GM19025 (cell line): ENCODE measurements around the gene GSTP1.
"Not testable (repeated sequence)": the region's sequence is repeated elsewhere in the genome, so short reads cannot be mapped to it uniquely, and the experiment has no call there.

Source experiments
- ATAC-seq: cut with Tn5 transposase; IDR thresholded peaks from one replicate; pipeline ENCODE4 v1.9.1; 2021; ENCODE audit warnings: mild to moderate bottlenecking, low read depth, moderate library complexity; ENCODE audit not compliant: unreplicated experiment

GSTP1 gene

DNA sequence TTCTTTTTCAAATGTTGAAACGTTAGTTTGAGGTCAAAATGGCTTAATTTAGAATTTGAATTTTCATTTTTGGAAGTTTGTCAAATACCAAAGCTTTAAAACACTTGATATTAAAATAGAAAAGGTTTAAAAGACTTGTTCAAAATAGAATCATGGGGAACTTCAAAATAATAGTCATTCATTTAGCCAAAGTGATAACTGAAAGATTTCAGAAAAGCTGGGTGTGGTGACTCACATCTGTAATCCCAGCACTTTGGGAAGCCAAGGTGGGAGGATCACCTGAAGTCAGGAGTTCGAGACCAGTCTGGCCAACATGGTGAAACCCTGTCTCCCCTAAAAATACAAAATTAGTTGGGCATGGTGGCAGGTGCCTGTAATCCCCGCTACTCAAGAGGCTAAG lies 10.9 kb downstream of the GSTP1 start:
- no peak for ATAC-seq

DNA sequence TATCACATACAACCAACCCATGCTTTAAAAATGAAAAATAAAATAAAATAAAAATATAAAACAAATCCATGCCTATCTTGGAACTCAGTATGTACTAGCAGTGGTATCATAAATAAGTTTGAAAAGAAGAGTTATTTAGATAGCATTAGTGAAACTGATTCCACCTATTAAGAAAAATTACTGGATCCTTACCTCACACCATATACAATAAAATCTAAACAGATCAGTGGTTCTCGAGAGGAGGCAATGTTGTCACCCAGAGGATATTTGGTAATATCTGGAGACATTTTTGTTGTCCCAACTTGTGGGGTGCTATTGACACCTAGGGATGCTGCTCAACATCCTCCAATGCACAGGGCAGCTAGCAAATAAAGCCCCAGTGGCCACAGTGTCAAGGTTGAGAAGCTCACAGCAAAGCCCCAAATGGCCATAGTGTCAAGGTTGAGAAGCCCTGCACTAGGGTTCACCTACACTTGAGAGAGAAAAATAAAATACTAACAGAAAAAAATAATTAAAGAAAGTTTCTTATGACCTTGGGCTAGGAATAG lies 13.2 kb downstream of the GSTP1 start:
- ATAC-seq = no peak

DNA sequence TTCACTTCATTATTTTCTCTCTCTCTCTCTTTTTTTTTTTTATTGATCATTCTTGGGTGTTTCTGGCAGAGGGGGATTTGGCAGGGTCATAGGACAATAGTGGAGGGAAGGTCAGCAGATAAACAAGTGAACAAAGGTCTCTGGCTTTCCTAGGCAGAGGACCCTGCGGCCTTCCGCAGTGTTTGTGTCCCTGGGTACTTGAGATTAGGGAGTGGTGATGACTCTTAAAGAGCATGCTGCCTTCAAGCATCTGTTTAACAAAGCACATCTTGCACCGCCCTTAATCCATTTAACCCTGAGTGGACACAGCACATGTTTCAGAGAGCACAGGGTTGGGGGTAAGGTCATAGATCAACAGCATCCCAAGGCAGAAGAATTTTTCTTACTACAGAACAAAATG lies 13.8 kb downstream of the GSTP1 start:
- ATAC-seq = not testable (repeated sequence)

DNA sequence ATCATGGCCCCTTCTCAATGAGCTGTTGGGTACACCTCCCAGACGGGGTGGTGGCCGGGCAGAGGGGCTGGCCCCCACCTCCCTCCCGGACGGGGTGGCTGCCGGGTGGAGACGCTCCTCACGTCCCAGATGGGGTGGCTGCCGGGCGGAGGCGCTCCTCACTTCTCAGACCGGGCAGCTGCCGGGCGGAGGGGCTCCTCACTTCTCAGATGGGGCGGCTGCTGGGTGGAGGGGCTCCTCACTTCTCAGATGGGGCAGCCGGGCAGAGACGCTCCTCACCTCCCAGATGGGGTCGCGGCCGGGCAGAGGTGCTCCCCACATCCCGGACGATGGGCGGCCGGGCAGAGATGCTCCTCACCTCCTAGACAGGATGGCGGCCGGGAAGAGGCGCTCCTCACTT lies 14.4 kb downstream of the GSTP1 start:
- not testable (repeated sequence) for ATAC-seq

DNA sequence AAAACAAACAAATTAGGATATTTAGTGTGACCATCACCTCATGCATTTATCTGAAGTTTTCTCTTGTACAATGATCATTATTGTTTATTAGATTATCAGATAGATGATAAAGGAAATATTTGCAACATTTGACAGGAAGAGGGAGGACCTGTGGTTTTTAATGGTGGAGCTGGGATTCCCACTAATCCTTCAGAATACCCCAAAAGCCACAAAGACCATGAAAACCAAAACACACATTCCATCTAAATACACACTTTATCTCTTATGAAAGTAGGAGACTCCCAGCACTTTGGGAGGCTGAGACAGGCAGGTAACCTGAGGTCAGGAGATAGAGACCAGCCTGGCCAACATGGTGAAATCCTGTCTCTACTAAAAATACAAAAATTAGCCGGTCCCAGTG lies 15.5 kb downstream of the GSTP1 start:
- no peak for ATAC-seq

DNA sequence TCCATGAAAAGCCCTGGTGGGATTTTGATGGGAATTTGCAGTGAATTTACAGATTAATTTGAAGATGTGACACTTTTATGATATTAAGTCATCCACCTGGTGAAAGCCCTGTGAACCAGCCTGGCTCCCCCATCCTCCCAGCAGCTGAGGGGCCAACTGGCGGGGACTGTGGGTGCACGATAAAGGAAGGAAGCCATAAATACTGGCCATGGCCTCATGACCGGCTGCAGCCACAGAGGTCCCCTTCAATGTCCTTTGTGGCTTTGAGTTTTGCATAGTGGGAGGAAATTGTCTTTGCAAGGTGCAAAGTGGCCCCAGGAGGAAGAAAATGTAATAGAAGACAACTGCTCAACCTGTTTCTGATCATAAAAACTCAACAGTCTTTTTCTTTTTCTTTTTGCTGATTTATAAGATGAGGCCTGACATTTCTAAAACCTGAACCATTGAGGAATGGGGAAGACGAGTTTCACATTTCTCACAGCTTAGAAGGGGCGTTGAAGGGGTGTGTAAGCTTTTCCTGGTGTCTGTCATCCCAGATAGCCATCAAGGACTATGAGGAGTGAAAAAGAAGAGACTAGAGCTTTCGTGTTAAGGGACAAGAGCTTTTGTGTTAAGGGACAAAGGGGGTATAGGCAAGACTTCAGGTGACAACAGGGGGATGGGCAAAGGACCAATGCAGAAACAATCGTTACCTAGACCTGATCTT lies 16.9 kb downstream of the GSTP1 start:
- peak; percentile 63 for ATAC-seq

DNA sequence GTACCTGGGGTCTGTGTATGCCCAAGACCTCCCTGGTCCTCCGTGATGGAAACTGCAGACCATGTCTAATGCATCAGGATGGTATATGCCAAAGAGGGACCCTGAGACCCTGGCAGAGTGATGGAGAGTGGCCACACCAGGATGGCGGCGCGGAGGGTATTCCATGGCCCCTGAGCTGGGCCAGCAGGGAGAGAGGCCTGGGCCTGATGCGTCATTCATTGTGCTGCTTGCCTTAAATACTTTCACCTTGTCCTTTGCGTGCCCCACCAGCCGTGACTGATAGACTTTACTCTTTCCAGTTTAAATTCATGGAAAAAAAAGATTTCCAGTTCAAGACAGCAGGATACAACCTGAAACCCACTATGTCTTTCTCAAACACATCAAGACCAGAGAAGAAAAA lies 17.5 kb downstream of the GSTP1 start:
- ATAC-seq = no peak

DNA sequence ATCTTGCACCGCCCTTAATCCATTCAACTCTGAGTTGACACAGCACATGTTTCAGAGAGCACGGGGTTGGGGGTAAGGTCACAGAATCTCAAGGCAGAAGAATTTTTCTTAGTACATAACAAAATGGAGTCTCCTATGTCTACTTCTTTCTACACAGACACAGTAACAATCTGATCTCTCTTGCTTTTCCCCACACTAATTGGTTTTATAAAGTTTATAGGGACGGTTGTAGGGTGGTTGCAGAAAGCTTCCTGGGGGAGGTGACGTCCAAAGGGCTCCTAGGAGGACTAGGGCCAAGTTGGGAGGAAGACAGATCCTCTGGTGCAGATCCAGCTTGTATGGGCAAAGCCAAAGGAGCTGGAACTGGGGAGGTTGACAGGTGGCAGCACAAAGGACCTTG lies 20.5 kb downstream of the GSTP1 start:
- ATAC-seq = not testable (repeated sequence)

DNA sequence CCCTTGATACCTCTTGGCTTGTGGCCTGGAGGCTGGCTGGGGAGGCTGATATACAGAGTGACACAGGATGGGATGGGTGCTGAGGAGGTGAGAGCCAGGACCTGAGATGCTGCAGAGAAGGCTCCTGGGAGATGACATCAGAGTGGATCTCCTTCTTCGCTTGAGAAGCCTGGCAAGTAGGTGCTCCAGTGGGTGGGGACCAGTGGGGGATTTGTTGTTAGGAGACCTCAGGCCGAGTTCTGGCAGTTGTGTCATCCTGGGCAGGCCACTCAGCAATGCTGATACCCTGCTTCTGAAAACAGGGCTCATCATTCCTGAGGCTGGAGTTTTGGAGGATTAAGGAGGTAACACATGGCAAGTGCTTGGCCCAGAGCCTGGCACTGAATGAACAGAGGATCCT lies 21.2 kb downstream of the GSTP1 start:
- ATAC-seq = no peak

DNA sequence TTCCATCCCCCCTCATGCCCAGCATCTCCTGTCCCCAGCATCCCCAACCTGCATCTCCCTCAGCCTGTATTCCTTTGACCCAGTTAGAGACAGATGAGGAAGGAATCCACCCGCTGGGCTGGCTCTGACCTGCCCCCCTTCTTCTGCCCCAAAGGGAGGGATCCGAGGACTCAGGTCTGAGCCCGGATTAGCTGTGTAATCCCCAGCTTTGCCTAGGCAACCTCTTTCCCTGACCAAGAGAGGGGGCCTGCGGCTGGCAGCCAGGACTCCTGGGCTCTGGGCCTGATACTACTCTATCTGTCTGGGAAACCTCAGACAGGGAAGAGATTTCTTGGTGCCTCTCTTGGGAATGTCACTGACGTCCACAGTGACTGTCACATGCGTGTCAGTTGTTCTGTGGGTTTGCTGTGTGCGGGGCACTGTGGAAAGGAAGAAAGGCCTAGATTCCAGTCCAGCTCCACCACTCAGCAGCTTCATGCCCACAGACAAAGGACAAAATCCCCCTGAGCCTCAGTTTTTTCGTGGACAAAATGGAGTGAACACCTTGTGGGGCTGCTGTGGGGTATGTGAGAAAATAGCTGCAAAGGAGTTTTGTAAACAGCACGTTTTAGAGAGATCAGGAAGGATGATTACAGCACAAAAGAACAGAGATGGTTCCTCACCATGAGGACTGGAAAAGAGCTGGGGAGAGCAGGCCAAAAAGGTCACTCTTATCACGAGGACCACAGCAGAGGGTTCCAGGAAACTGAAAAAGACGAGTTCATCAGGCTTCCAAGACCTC lies 21.8 kb downstream of the GSTP1 start:
- ATAC-seq = no peak

DNA sequence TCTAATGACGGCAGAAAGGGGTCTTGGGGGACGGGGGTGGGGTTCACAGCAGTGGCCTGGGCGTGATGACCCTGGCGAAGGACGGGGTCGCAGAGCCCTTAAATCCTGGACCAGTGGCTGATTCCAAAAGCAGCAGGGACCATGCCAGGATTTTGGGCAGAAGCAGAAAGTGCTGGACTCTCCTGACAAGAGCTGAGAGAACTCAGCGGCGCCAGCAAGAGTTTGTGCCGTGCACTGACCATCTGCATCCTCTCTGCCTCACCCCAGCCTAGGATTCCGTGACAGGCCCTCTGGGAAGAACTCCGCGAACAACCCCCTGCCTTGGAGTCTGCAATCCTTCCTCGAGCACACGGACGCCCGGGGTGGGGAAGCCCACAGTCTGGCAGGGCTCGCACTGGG lies 22.5 kb downstream of the GSTP1 start:
- ATAC-seq = no peak

DNA sequence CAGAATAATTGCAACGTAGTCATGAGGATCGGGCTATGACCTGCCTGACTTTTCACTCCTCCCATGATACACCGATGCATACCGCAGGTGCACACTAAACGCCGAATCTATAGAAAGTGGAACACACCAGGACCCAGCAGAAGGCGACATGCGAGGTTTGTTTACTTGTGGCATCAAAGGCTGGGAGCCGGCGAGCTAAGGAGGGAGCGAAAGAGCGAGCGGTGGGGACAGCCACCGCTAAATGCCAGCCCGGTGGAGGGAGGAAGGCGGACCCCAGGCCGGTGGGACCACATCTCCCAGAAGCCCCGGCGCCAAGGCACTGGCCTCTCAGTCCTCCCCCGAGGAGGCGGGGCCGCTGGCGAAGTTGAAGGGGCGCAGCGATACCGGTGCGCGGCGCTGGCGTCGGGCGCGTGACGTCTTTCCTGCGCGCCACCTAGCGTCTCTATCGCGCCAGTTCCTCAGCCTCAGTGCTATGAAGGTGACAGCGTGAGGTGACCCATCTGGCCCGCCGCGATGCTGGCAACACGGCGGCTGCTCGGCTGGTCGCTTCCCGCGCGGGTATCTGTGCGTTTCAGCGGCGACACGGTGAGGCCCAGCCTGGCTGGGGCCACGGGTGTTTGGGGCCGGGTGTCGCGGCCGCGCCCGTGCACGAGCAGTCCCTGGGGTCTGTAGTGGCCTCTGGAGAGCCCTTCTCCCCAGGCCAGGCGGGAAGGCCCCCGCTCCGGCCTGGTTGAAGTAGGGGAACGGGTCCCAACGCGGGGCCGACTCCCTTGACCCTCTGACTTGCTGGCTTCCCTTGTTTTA lies 23.1 kb downstream of the GSTP1 start, which contains the start of gene NDUFV1:
TSS of gene NDUFV1 (plus strand) at position 445 of the 804 bp plus-strand sequence. CDS start at position 514, 69 bp downstream.
- ATAC-seq = peak; percentile 93

DNA sequence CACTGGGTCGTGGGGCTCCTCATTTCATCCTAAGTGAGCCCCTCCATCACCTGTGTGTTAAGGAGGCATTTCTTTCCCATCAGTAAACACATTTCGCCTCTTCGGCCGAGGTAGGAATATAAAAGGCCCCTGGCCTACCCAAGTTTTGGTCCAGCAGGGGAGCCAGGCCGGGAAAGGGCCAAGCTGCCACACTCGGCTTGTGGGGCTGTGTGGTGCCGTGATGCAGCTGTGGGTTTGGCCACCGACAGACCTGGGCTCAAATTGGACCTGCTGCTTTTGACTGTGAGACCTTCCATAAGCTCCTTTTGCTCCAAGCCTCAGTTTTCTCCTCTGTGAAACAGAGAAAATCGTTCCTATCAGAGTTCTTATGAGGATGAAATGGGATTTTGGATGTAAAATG lies 23.9 kb downstream of the GSTP1 start:
- no peak for ATAC-seq

DNA sequence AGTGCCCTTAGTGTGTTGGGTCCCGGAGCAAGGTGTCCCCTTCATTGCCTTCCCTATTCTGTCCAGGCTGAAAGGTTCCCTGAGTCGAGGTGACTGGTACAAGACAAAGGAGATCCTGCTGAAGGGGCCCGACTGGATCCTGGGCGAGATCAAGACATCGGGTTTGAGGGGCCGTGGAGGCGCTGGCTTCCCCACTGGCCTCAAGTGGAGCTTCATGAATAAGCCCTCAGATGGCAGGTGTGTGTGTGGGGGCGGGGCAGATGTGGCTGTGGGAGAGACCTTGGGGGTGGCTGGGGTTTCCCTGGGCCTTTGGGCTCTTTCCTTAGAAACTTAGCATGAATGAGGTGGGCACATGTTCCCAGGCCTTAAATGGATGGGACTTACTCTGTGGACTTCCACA lies 24.9 kb downstream of the GSTP1 start:
- no peak for ATAC-seq

DNA sequence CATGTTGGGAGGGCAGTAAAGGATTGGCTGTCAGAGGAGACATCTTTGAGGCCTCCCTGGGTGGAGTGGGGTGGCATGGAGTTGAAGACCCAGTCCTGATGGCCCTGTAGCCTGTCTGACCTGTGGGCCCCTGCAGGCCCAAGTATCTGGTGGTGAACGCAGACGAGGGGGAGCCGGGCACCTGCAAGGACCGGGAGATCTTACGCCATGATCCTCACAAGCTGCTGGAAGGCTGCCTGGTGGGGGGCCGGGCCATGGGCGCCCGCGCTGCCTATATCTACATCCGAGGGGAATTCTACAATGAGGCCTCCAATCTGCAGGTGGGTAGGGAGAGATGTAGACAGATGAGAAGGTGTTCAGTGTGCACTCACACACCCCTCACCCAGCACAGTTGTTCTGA lies 25.7 kb downstream of the GSTP1 start:
- ATAC-seq = no peak

DNA sequence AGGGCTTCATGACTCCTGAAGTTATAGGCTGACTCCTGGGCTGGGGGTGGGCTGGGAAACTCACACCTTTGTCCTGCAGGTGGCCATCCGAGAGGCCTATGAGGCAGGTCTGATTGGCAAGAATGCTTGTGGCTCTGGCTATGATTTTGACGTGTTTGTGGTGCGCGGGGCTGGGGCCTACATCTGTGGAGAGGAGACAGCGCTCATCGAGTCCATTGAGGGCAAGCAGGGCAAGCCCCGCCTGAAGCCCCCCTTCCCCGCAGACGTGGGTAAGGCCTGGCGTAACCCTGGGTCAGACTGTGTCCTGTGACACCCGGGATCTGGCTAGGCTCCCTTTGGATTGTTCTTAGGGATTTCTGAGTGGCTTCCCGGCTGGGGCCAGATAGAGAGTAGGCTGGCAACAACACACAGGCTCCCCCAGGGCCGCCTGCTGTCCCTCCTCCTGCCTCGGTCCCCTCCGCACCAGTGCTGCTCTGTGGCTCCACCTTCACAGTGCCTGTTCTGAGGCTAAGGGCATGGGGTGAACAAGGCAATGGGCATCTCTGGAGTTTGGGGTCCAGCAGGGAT lies 26.8 kb downstream of the GSTP1 start:
- no peak for ATAC-seq

DNA sequence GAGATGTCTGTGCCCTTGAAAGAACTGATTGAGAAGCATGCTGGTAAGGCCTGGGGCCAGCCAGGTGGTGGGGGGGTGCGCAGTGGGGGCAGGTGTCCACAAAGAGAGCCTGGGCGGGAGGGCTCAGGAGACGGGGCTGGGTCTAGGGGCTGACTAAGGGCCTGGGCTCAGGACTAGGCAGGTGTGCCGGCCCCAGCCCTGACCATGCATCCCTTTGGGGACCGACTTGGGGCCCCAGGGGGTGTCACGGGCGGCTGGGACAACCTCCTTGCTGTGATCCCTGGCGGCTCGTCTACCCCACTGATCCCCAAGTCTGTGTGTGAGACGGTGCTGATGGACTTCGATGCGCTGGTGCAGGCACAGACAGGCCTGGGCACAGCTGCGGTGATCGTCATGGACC lies 27.6 kb downstream of the GSTP1 start:
- ATAC-seq = no peak

DNA sequence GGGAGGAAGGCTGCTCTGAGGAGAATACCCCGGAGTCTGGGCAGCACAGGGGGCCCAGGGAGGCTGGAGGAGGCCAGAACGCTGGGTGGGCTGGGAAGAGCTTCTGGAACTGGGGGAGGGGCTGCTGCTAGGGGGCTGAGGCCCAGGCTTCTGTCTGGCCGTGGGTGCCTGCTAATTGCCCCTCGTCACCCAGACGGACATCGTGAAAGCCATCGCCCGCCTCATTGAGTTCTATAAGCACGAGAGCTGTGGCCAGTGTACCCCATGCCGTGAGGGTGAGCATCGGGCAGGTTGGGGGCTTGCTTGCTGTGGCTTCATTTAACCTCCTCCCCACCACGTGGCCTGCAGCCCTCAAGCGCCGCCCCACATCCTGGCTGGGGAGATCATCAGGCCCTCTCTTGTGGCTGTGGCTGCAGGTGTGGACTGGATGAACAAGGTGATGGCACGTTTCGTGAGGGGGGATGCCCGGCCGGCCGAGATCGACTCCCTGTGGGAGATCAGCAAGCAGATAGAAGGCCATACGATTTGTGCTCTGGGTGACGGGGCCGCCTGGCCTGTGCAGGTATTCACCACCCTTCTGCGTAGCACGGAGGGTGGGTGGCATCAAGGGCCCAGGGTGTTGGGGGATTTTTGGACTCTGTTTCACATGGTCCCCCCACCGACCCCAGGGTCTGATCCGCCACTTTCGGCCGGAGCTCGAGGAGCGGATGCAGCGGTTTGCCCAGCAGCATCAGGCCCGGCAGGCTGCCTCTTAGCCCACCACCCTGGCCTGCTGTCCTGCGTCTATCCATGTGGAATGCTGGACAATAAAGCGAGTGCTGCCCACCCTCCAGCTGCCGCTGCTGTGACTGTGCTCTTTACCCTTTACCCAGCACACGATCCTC lies 28.3 kb downstream of the GSTP1 start:
- ATAC-seq = no peak

DNA sequence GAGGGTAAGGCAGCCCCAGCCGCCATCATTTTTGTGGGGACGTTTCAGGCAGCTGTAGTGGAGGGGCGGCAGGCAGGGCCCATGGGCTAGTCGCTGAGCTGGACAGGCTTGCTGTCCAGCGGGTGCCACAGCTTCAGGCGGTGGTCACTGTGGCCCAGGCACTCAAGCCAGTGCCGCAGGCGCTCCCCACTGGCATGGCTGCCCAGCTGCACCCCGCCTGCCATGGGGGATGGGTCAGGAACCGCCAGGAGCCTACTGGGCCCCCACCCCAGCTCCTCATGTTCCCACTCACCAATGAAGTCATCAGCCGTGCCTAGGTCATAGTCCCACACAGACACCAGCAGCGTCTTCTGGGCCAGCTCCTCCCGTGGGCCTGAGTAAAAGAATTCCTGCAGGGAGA lies 29.1 kb downstream of the GSTP1 start:
- no peak for ATAC-seq
